Measurements from ENCODE around the gene LAPTM5. TPM values are rescaled to one million over a fixed set of nuclear protein-coding genes. Genes with fewer than 3 reads are reported as not detected.

Gene LAPTM5
- total and polyA plus RNA-seq, 2 donors (not counting 3 experiments of a cell fraction or from before 2014, with no cell fraction given), result 83.4 to 95.2 TPM

- Histone ChIP-seq H3K9me3 (replicated peaks; ENCODE audit: control insufficient read depth, insufficient read depth, low read length) (no peaks in the 10 kb centered on the region), H3K9ac (replicated peaks; ENCODE audit: extremely low read depth, insufficient read depth, low read length) (no peak overlapping the region), H4K20me1 (replicated peaks; ENCODE audit: control insufficient read depth, extremely low read depth, insufficient read depth, low read length) (no peaks in the 10 kb centered on the region), H3K4me1 (ENCODE audit: control insufficient read depth, extremely low read depth, insufficient read depth, low read length) (no peaks in the 10 kb centered on the region), H3K9me1 (replicated peaks; ENCODE audit: control insufficient read depth, extremely low read depth, insufficient read depth, low read length) (no peaks in the 10 kb centered on the region), H3K79me2 (ENCODE audit: control insufficient read depth, insufficient read depth, low read length) (no peaks in the 10 kb centered on the region), H3K27me3 (ENCODE audit: control insufficient read depth in 2 of 2, insufficient read depth in 2 of 2, low read length in 2 of 2) (peaks cover 0 to 3% of the 10 kb centered on the region in 2 experiments), H3K27ac (ENCODE audit: insufficient read depth, low read depth, low read length) (no peak overlapping the region), H2AFZ (ENCODE audit: low read depth, low read length) (no peak overlapping the region), H3K4me2 (ENCODE audit: insufficient read depth, low read length) (no peak overlapping the region), H3K4me3 (replicated peaks in 1 of 3; ENCODE audit: insufficient read depth in 1 of 3, low read depth in 1 of 3, low read length in 3 of 3) (no peak overlapping the region), H3K36me3 (ENCODE audit: control insufficient read depth in 2 of 2, extremely low read depth in 1 of 2, insufficient read depth in 2 of 2, low read length in 2 of 2) (no peaks in the 10 kb centered on the region)
- no peak for TF ChIP-seq FOS (IDR thresholded peaks at IDR 0.05; ENCODE audit: borderline replicate concordance, insufficient read depth, low read length)
- intact Hi-C loops (cut with micrococcal nuclease), result no loop called here
- FAIRE-seq (no peak), DNase-seq (ENCODE audit: low read depth, low spot score) (no peak)
- CTCF ChIA-PET, result no interaction called here
- BruUV-seq (replicated peaks), result no TSS peak
- dilution Hi-C loops (cut with MboI; ENCODE audit: extremely low pct_ligation_motif_present, low sequenced_read_pairs), result no loop called here
- POLR2A ChIA-PET, result no interaction called here
Observed at GRCh38 chr1:30713311-30713710, 44.3 kb downstream of the LAPTM5 start.

DNA sequence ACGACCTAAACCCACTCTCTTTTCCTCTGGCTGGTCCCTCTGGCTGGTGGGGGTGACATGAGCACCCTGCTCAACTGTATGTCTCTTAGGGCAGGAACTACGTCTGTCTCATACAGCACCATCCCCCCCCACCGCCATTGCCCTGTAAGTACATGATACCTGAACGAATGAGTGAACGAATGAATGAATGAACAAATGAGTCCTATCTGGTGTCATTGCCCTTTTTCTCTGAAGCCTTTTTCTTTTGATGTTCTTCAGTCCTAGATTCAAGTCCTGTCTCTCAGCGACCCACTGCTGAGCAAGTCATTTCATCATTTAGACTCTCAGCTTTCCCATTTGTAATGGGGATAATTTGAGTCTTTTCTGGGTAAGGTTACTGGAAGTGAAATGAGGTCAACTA is 45.0 kb downstream of the LAPTM5 start:
- Histone ChIP-seq H3K4me2 (ENCODE audit: insufficient read depth, low read length) (no peak overlapping the region), H3K79me2 (ENCODE audit: control insufficient read depth, insufficient read depth, low read length) (no peaks in the 10 kb centered on the region), H3K27me3 (ENCODE audit: control insufficient read depth in 2 of 2, insufficient read depth in 2 of 2, low read length in 2 of 2) (peaks cover 0 to 3% of the 10 kb centered on the region in 2 experiments), H3K9me3 (replicated peaks; ENCODE audit: control insufficient read depth, insufficient read depth, low read length) (no peaks in the 10 kb centered on the region), H3K27ac (ENCODE audit: insufficient read depth, low read depth, low read length) (no peak overlapping the region), H3K4me1 (ENCODE audit: control insufficient read depth, extremely low read depth, insufficient read depth, low read length) (no peaks in the 10 kb centered on the region), H3K9me1 (replicated peaks; ENCODE audit: control insufficient read depth, extremely low read depth, insufficient read depth, low read length) (no peaks in the 10 kb centered on the region), H3K36me3 (ENCODE audit: control insufficient read depth in 2 of 2, extremely low read depth in 1 of 2, insufficient read depth in 2 of 2, low read length in 2 of 2) (no peaks in the 10 kb centered on the region), H4K20me1 (replicated peaks; ENCODE audit: control insufficient read depth, extremely low read depth, insufficient read depth, low read length) (no peaks in the 10 kb centered on the region), H3K4me3 (replicated peaks in 1 of 3; ENCODE audit: insufficient read depth in 1 of 3, low read depth in 1 of 3, low read length in 3 of 3) (no peak overlapping the region), H3K9ac (replicated peaks; ENCODE audit: extremely low read depth, insufficient read depth, low read length) (no peak overlapping the region), H2AFZ (ENCODE audit: low read depth, low read length) (no peak overlapping the region)
- TF ChIP-seq FOS (IDR thresholded peaks at IDR 0.05; ENCODE audit: borderline replicate concordance, insufficient read depth, low read length) (no peak), POLR2AphosphoS5 (IDR thresholded peaks at IDR 0.05; ENCODE audit: insufficient read depth, low read depth, low read length) (no peak), POLR2A (IDR thresholded peaks at IDR 0.05; ENCODE audit: low read depth, low read length) (no peak), CTCF (IDR thresholded peaks at IDR 0.05; ENCODE audit: extremely low read depth in 1 of 2, insufficient read depth in 1 of 2, low read depth in 1 of 2, low read length in 2 of 2) (no peak), GATA2 (IDR thresholded peaks at IDR 0.05; ENCODE audit: insufficient read depth, insufficient read length, low read depth, low read length) (no peak), EZH2 (IDR thresholded peaks at IDR 0.05; ENCODE audit: borderline replicate concordance, low read depth, low read length, severe bottlenecking) (no peak), JUN (IDR thresholded peaks at IDR 0.05; ENCODE audit: borderline replicate concordance, insufficient read depth, insufficient read length, low read depth) (no peak), MYC (IDR thresholded peaks at IDR 0.05; ENCODE audit: low read depth, low read length) (no peak)
- TF ChIP-seq, protein P1, sequence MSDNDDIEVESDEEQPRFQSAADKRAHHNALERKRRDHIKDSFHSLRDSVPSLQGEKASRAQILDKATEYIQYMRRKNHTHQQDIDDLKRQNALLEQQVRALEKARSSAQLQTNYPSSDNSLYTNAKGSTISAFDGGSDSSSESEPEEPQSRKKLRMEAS (IDR thresholded peaks at IDR 0.05; ENCODE audit: insufficient read depth, insufficient read length), result no peak
- dilution Hi-C loops (cut with MboI; ENCODE audit: extremely low pct_ligation_motif_present, low sequenced_read_pairs), result no loop called here
- BruUV-seq (replicated peaks), result no TSS peak
- ChIA-PET POLR2A (no interaction called here), CTCF (no interaction called here)
- intact Hi-C loops (cut with micrococcal nuclease), result no loop called here
- DNase-seq (ENCODE audit: low read depth, low spot score), result no peak
- no peak for FAIRE-seq
